SH-SY5Y (cell line): ENCODE data around the gene FCHSD2.

Source experiments
- GATA2 ChIP-seq: IDR thresholded peaks from 2 replicates; pipeline ENCODE4 v1.6.1; 2011; ENCODE audit warnings: mild to moderate bottlenecking, low read depth, low read length
- GATA3 ChIP-seq: IDR thresholded peaks from 2 replicates; pipeline ENCODE4 v1.6.1; 2011; ENCODE audit warnings: low read depth, mild to moderate bottlenecking, low read length, moderate library complexity

GRCh38 chr11:73154178-73154577 lies 12.1 kb upstream of the FCHSD2 start:
- TF ChIP-seq GATA2 (no peak), GATA3 (no peak)
